Endothelial cell (in vitro differentiated cells): Measurements from ENCODE around the gene CCSAP. TPM values are rescaled to one million over a fixed set of nuclear protein-coding genes. Genes with fewer than 3 reads are reported as not detected.

ENCODE experiments used
- DNase-seq: peaks from one replicate; pipeline ENCODE4 v3.0.0; 2021; ENCODE audit warnings: low spot score
- H3K27ac Mint-ChIP-seq: one replicate; pipeline ENCODE4 v1.8.0; 2021; ENCODE audit warnings: mixed read lengths, inconsistent platforms; ENCODE audit not compliant: unreplicated experiment
- H3K27me3 Mint-ChIP-seq: one replicate; pipeline ENCODE4 v1.8.0; 2021; ENCODE audit warnings: mild to moderate bottlenecking, moderate library complexity, mixed read lengths, inconsistent platforms; ENCODE audit not compliant: unreplicated experiment
- H3K36me3 Mint-ChIP-seq: one replicate; pipeline ENCODE4 v1.8.0; 2021; ENCODE audit warnings: mild to moderate bottlenecking, low read depth, mixed read lengths, inconsistent platforms; ENCODE audit not compliant: unreplicated experiment
- H3K4me1 Mint-ChIP-seq: one replicate; pipeline ENCODE4 v1.8.0; 2021; ENCODE audit warnings: mild to moderate bottlenecking, mixed read lengths, inconsistent platforms; ENCODE audit not compliant: unreplicated experiment
- H3K4me3 Mint-ChIP-seq: one replicate; pipeline ENCODE4 v1.8.0; 2021; ENCODE audit warnings: mild to moderate bottlenecking, mixed read lengths, inconsistent platforms; ENCODE audit not compliant: unreplicated experiment
- H3K9me3 Mint-ChIP-seq: one replicate; pipeline ENCODE4 v1.8.0; 2021; ENCODE audit warnings: mixed read lengths, inconsistent platforms; ENCODE audit not compliant: unreplicated experiment
- total RNA-seq: library from RNA; stranded (reverse); fragmentation: NEBNext Ultra II Directional; extraction: Animal tissue kit (Norgen Biotek cat#: 25700); gene quantifications from one replicate; pipeline ENCODE4 v1.2.1, GENCODE V29; 2021; ENCODE audit not compliant: unreplicated experiment
- TF ChIP-seq, protein P1 (sequence below): fragments of 200-600 bp; sonication (generic); IDR thresholded peaks from one replicate; pipeline ENCODE4 v1.5.0; 2021; ENCODE audit warnings: antibody characterized with exemption; ENCODE audit not compliant: unreplicated experiment

CCSAP gene
- total RNA-seq, 1 donor from 2014 or later = 6.7 TPM

DNA sequence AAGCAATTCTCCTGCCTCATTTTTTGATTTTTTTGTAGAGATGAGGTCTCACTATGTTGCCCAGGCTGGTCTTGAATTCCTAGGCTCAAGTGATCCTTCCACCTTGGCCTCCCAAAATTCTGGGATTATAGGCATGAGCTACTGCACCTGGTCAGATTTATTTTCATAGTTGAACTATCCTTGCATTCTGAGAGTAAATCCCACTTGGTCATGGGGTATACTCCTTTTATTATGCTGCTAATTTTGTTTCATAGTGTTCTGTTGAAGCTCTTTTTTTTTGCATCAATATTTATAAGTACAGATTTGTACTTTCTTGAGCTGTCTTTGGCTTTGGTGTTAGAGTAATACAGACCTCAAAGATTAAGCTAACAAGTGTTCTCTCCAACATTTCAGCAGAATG, 12.8 kb upstream of the CCSAP start:
- Mint-ChIP-seq H3K36me3 (no peaks in the 10 kb centered on the region), H3K4me1 (no peaks in the 10 kb centered on the region), H3K27me3 (no peaks in the 10 kb centered on the region), H3K4me3 (no peak overlapping the region), H3K27ac (no peak overlapping the region), H3K9me3 (no peaks in the 10 kb centered on the region)
- no peak for DNase-seq
- TF ChIP-seq, protein P1, sequence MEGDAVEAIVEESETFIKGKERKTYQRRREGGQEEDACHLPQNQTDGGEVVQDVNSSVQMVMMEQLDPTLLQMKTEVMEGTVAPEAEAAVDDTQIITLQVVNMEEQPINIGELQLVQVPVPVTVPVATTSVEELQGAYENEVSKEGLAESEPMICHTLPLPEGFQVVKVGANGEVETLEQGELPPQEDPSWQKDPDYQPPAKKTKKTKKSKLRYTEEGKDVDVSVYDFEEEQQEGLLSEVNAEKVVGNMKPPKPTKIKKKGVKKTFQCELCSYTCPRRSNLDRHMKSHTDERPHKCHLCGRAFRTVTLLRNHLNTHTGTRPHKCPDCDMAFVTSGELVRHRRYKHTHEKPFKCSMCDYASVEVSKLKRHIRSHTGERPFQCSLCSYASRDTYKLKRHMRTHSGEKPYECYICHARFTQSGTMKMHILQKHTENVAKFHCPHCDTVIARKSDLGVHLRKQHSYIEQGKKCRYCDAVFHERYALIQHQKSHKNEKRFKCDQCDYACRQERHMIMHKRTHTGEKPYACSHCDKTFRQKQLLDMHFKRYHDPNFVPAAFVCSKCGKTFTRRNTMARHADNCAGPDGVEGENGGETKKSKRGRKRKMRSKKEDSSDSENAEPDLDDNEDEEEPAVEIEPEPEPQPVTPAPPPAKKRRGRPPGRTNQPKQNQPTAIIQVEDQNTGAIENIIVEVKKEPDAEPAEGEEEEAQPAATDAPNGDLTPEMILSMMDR = no peak

DNA sequence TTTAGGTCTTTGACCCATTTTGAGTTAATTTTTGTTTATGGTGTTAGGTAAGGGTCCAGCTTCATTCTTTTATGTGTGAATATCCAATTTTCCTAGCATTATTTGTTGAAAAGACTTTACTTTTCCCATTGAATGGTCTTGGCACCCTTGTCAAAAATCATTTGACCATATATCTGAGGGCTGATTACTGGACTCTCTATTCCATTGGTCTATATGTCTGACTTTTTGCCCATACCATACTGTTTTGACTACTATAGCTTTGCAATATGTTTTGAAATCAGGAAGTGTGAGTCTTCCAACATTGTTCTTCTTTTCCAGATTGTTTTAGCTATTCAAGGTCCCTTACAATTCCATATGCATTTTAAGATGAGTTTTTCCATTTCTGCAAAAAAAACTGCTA, 11.4 kb upstream of the CCSAP start:
- Mint-ChIP-seq H3K27me3 (no peaks in the 10 kb centered on the region), H3K27ac (no peak overlapping the region), H3K9me3 (no peaks in the 10 kb centered on the region), H3K4me3 (no peak overlapping the region), H3K4me1 (no peaks in the 10 kb centered on the region), H3K36me3 (no peaks in the 10 kb centered on the region)
- DNase-seq = no peak
- TF ChIP-seq, protein P1 = no peak

DNA sequence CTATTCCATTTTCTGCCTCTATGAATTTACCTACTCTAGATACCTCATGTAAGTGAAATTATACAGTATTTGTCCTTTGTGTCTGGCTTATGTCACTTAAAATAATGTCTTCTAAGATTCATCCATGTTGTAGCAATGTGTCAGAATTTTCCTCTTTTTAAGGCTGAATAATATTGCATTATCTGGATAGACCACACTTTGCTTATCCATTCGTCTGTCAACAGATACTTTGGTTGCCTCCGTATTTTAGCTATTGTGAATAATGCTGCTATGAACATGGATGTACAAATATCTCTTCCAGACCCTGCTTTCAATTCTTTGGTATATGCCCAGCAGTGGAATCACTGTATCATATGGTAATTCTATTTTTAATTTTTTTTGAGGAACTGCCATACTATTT, 10.1 kb upstream of the CCSAP start:
- Mint-ChIP-seq H3K27me3 (no peaks in the 10 kb centered on the region), H3K27ac (no peak overlapping the region), H3K4me1 (no peaks in the 10 kb centered on the region), H3K4me3 (no peak overlapping the region), H3K9me3 (no peaks in the 10 kb centered on the region), H3K36me3 (no peaks in the 10 kb centered on the region)
- TF ChIP-seq, protein P1 = no peak
- DNase-seq = no peak

DNA sequence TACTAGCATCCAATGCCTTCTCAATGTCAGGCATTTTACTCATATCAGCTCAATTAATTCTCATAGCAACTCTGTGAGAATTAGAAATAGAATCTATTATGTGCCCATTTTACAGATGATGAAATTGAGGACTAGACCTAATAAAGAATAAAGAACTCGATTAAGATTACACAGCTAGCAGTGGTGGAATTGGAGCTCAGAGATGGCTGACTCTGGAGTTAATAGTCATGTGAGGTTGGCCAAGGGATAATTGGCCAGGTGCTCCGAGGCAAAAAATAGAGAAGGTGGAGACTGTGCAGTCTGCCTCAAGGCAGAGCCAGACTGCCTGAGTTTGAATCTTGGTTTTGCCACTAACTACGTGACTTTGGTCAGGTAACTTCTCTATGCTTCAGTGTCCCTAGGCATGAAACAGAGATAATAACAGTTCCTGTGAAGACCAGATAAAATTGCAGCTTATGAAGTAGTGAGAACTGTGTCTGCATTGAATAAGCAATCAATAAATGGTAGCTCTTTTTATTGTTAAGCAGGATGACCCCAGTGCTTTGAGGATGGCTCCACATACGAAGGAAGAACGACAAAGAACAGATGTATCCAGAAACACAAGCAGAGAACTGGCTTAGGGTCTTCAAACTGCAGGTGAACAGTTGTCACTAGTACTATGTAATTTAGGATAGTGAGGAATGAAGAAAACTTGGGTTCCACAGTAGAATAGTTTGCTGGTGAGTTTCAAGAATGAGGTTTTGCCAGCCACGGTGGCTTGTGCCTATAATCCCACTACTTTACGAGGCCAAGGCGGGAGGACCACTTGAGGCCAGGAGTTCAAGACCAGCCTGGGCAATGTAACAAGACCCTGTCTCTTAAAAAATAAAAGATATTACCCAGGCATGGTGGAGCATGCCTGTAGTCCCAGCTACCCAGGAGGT, 6.9 kb upstream of the CCSAP start:
- DNase-seq = no peak
- Mint-ChIP-seq H3K9me3 (no peaks in the 10 kb centered on the region), H3K4me3 (no peak overlapping the region), H3K4me1 (no peaks in the 10 kb centered on the region), H3K27me3 (peaks cover 5% of the 10 kb centered on the region), H3K36me3 (no peaks in the 10 kb centered on the region), H3K27ac (no peak overlapping the region)
- TF ChIP-seq, protein P1 = no peak

DNA sequence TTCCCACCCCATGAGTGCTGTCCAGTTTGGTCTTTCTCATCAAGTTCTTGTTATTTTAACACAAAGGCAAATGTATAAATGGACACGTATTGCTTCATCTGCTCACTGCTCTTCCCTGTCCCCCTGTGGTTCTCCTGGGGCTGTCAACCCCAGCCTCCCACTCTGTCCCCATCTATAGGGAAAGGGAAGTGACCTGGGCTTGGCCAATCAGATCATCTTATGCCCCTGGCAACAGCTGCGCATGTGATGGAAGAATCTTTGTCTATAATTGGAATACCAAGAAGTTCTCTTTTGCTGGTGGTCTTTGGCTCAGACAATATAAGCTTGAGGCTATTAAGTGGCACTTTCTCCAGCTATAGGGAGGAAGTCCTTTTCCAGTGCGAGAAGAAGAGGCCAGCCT, 4.7 kb upstream of the CCSAP start:
- Mint-ChIP-seq H3K27me3 (peaks cover 18% of the 10 kb centered on the region), H3K4me3 (no peak overlapping the region), H3K27ac (no peak overlapping the region), H3K9me3 (no peaks in the 10 kb centered on the region), H3K36me3 (peaks cover 5% of the 10 kb centered on the region), H3K4me1 (peaks cover 5% of the 10 kb centered on the region)
- no peak for DNase-seq
- TF ChIP-seq, protein P1 = no peak
